Measurements from ENCODE around the gene GSG1L.

The GSG1L gene

DNA sequence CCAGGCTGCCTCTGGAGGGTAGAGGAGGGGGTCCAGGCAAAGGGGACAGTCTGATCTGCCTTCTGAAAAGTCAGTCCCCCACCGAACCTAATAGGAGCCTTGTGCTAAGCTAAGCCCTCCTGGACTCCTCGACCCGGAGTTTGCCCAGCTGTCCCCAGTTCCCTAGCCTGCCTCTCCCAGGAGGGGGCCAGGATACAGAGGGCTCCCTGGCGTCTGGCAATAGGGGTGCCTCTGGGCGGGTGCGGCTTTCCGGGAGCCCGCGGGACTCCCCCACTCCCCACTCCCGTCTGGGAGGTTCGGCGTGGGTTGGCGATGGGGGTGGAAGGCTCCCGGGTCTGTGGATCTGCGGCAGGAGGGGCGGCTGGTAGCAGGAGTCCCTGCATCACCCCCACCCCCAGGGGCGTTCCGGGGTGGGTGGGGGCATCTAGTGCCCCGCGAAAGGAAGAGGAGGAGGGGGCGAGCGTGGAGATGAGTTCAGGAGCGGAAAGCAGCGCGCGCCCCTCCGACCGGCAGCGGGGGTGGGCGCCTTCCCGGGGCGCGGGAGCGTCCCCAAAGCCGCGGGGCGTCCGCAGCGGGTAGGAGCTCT lies 1.2 kb downstream of the GSG1L start:
- no peak for DNase-seq

DNA sequence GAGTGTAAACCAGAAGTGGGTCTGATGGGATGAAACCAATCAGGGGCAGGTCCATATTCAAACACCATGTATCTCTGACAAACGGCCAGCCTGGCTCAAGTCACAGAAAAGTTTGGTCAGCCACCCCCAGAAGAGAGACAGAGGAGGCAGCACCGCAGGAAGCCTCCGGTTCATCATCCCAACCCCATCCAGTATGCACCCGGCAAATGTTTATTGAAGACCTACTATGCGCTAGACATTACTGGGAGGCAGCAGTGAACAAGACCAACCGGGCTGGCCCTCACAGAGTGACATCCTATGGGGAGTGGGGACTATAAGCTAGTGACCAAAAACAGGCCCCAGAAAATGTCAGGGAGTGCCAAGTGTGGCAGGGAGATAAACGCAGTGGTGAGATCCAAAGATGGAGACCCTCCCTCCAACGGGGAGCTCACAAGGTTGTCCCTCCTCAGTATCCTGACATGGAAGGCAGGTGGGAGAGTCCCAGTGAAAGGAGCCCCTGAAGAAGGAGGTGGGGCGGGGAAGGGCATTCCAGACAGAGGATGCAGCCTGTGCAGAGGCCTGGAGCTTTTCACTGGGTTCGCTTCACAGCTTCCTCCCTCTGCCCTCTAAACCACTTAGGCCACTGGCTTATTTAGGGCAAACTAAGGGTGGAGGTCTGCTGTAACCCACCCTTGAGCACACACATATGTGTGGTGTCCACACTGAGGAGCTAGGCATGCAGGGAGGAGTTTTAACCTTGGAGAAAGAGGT lies 2.0 kb downstream of the GSG1L start:
- no peak for DNase-seq

DNA sequence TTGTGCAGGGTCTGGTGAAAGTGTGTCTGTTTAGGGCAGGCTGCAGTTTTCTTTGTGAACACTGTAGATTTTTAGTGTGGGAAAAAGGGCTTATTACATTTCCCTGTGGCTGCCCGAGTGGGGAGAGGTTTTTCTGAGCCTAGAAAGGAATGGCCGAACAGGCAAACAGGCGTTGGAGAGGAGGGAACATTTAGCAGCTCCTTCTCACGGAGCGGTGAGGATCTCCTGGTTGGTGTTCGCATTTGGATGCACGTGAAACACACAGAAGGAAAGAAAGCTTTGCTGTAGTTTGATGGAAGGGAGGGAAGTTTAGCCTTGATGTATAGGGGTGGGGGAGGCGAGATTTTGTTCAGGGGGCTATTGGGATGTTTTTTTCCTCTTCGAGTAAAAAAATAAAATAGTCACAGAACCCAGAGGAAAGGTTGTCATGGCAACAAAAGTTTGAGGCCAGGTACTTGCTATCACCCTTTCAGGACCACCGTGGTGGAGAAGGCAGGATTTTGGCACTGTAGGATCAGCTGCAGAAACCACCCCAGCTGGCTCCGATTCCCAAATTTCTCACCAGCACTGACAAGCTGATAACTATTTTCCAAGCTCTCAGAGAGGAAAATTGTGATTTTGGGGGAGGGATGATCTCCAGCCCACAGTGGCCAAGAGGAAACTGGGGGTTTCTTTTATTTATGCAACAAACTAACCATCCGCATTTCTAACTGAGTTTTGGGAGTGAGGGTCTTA lies 3.5 kb downstream of the GSG1L start:
- DNase-seq = no peak

DNA sequence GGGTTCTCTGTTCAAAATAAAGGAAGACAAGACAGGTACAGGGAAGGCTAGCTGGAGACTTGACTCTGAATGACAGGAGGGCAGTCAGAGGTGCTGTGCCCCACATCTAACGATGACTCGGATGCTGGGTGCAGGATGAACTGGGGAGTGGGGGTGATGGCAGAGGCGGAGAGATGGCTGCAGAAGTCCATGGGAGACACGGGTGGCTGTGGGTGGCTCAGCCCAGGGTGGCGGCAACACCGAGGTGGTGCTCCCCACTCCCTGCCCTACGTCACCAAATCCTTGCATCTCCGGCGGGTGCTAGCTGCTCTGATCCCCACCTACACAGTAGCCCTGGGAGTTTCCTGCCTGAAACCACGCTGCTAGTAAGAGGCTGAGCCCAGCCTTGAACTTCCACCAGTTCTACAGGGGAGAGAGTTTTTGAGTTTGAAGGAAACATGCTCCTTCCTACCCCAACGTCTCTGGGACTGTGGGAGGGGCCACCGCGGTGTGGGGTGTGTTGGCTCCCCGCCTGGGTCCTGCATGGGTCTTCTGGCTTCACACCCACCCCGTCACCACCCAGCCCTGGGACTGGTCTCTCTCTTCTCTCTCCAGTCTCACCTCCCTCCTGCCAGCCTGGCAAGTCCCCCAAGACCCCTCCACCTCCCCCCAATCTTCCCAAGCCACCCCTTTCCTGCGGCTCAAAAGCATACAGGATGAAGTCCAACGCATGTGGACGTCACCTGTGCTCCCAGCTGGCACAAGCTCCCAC lies 4.5 kb downstream of the GSG1L start:
- DNase-seq = no peak

DNA sequence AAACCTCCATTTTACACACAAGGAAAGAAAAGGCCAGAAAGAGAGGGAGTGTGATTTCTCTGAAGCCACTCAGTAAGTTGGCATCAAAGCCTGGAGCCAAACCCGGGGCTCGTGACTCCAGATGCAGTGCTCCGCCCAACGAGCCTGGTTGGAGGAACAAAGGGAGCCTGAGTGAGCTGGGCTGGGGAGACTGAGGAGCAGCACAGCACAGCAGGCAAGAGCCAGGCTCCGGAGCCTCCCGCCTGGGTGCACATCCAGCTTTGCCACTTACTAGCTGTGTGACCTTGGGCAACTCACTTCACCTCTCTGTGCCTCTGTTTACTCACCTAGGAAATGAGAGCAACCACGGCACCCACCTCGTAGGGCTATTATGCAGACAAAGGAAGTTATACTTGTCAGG lies 5.6 kb downstream of the GSG1L start:
- DNase-seq = no peak

DNA sequence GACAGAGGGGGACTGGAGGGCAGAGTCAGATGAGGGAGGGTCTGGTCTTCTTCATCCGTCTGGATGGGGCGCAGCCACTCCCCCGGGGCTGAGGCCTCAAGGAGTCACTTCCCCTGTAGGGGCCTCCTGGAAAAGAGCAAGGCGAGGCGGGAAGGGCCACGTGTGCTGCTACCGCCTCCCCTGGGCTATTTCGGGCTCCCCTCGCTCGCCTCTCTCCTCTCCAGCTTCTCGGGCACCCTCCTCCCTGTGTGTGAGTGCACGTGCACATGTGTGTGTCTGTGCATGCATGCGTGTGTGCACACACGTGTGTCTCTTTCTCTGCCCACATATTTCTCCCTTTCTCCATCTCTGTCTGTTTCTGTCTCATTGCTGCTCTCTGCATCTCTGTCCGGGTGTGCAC lies 10.1 kb downstream of the GSG1L start:
- DNase-seq = no peak

DNA sequence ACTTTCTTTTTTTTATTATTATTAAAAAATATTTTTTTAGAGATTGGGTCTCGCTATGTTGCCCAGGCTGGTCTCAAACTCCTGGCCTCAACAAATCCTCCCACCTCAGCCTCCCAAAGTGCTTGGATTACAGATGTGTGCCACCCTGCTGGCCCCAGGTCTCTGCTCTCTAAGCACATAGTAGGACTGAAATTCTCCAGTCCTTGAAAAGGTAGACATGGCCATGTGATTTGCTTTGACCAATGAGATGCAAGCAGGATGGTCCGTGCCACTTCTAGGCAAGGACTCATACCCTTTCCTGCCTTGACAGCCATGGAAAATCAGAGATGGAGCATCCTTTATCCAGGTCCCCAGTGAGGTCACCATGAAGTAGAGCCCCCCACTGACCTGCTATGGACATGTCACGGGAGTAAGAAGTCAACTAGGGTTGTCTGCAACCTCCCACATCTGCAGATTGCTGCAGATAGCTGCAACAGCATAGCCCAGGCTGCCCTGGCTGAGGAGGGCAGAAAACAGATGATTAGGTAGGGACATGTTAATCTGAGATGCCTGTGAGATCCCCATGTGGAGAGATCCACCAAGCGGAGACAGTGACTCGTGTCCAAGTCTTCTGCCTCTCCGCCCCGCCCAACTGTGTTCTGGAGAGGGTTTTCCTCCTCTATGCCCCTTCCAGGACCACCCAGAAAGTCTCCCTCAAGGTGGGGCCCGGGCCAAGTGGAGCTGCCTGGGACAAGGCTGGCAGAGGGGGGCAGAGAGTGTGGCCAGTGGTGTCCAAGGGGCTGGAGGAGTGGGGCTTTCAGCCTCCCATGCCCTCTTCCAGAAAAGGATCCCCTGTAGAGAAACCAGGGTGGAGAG lies 11.0 kb downstream of the GSG1L start:
- no peak for DNase-seq

DNA sequence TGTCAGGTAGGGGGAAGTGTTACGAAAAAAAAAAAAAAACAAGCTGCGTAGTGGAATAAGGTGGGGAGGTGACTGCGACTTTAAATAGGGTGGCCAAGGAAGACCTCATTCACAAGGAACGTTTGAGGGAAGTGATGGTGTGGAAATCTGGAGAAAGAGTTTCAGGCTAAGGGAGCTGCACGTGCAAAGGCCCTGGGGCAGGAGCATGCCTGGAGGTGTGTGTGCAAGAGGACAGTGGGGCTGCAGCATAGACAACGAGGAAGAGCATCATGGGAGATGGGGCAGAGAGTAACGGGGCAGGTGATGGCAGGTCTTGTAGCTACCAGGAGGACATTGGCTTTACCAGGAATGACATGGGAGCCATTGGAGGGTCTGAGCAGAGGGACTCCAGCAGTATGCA lies 12.0 kb downstream of the GSG1L start:
- DNase-seq = no peak

DNA sequence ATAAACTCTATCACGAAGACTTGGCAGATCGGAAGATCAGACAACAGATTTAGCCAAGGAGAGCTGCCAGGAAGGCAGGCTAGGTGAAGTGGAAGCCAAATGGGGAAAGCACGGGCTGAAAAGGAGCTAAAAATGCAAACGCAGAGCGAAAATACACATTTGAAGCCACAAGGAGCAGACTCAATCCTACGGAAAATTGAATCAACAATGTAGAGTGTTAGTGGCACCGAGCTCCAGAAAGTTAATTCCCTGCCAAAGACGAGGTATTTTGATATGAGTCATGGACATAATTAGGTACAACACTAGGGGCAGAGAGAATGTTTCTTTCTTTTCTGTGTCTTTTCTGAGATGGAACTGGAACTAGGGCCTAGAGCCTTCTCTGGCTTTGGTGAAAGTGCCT lies 20.7 kb downstream of the GSG1L start:
- DNase-seq = no peak

DNA sequence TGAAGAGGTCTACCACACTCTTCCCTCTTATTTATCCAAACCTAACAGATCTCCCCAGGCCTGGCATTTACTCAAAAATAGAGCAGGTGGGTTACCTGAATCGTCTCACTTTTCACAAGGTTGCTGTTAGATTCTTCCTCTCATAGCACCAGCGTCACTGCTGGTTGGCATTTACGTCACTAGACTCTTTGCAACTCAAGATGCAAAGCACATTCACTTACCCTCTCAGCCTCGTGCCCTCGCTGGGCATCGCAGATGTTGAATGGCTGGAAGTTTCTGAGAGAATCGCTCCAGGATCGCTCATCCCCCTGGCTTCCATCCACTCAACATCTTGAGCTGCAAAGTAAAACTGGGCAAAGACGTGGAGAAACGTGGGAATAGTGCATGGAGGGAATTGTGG lies 21.9 kb downstream of the GSG1L start:
- no peak for DNase-seq

DNA sequence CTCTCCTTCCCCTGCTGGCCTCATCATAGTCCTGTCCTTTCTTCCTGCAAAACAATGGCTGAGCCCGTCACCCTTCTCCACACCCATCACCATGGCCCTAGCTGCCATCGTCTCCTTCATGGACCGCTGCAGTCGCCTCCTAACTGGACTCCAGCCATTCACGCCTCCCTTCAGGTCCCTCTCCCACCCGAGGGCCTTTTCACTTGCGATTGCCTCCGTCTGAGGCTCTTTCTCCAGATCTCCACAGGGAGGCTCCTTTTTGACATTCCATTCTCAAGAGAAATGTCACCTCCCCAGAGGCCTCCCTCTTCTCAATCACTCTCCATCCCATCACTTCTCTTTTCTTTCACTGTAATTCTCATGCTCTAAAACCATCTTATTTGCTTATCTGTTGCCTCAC lies 23.5 kb downstream of the GSG1L start:
- DNase-seq = no peak

DNA sequence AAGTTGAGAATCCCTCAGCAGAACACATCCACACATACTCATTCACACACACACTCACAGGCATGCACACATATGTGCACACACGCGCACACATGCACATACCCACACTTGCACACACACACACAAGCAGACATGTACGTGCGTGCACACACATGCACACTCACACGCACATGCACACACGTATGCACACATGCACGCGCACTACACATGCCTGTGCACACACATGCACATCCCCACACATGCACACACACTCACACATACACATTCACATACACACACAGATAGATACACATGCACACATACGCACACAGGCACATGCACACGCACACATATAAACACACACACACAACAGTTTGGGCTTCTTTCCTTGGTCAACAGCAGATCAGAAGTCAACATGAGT lies 24.0 kb downstream of the GSG1L start:
- DNase-seq = no peak

DNA sequence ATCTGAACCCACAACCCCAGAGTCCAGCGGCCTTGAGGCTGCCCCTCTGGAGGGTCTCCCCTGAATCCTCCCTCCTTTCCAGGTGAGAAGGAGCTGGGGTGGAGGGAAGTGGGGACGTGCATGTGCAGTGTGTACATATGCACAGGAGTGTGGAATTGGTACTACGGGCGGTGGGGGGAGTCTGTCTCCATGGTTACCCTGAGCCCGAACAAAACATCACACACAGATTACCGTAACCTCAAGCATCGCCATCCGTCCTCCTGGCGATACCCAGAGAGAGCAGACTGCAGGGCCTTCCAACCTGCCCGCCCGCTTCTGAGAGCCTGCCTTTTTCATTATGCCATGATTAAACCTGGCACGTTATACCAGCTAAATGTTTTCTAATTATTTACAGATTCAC lies 25.1 kb downstream of the GSG1L start:
- no peak for DNase-seq

DNA sequence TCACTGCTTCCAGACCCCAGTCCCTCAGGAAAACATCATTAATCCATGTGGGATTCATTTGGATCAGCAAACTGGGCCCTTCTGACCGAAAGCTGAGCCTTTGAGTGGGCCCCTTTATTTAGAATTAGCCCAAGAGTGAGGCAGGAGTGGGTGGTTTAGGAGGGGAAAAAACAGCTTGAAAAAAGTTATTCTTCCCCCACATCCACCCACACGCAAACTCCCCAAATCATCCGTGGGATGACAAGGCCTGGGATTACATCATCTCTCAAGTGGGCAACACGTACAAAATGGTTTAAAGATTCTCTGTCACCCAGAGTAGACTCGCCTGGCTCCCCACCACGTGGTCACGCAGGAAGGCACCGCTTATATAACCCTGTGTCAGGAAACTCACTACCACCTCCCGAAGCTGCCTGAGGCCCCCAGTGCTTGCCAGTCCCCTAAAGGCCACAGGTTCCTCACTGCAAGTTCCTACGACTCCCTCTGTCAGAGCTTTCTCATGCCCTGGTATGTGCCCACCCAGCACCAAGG lies 27.6 kb downstream of the GSG1L start:
- DNase-seq = no peak

DNA sequence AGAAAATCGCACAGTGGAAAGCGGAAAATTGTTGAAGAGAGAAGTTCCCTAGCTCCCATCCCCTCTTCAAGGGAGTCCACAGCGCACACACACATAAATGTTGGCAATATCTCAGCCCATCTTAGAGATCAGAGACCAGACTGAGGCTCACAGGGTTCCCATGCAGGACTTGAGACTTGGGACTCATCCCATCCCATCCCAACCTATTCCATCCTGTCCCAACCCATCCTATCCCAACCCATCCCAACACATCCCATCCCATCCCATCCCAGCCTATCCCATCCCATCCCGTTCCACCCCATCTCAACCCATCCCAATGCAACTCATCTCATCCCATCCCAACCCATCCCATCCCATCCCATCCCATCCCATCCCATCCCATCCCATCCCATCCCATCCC lies 29.6 kb downstream of the GSG1L start:
- no peak for DNase-seq

DNA sequence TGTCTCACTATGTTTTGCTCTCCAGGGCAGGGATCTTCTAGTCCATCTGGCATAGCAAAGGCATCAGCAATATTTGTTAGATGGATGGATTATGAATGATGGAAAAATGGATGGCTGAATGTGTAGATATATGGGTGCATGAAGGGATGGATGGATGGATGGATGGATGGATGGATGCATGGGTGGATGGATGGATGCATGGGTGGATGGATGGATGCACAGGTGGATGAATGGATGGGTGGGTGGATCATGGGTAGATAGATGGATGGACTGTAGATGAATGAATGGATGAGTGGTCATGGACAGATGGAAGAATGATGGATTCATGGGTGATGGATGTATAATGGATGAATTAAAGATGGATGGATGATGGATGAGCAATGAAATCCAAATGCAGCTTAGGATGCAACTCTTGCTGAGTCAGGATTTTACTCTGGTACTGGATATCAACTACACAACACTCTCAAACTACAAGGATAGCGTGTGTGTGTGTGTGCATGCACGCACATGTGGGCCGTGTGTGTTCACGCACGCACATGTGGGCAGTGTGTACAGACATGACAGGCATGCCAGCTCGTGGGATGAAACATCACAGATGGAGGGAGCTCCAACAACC lies 34.0 kb downstream of the GSG1L start:
- no peak for DNase-seq

DNA sequence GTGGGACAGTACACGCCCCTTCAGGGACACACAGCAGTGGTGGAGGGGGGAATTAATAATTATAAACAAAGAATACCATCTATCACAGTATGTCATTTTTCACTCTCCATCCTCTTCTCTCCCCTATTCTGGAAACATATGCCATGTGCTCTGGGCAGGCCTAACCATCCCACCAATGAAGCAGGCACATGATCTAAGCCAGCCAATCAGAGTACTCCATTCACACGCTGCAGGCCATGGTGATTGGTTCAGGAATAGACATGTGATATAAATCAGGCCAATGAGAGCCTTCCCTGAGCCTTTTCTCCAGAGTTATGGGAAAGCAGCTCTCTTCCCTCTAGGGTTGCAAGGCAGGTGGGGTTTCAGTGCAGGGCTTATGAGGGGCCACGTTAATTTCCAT lies 36.5 kb downstream of the GSG1L start:
- DNase-seq = no peak

DNA sequence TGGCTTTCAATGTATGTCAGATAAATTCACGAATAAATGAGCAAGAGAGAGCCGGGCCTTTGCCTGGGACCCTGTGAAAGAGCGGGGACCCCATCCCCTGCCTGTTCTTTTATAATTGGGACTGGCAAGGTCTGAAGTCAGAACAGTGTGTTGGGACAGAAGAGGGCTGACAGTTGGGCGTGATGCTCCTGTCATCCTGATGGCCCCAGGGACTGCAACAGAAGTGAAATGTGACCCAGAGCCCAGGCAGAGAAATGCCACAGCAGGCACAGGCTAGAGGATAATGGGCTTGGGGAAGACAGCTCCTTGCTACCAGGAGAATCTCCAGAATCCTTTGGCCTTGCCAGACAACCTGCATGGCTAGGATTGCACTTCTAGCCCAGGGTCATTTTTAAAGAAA lies 37.9 kb downstream of the GSG1L start:
- no peak for DNase-seq

DNA sequence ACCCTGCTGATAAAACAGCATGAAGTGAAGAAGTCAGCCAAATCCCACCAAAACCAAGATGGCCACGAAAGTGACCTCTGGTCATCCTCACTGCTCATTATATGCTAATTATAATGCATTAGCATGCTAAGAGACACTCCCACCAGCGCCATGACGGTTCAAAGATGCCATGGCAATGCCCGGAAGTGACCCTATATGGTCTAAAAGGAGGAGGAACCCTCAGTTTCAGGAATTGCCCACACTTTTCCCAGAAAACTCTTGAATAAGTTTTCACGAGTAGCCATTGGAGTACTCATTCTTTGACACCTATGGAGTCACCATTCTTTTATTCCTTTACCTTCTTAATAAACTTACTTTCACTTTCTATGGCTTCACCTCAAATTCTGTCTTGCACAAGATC lies 44.3 kb downstream of the GSG1L start:
- DNase-seq = no peak

DNA sequence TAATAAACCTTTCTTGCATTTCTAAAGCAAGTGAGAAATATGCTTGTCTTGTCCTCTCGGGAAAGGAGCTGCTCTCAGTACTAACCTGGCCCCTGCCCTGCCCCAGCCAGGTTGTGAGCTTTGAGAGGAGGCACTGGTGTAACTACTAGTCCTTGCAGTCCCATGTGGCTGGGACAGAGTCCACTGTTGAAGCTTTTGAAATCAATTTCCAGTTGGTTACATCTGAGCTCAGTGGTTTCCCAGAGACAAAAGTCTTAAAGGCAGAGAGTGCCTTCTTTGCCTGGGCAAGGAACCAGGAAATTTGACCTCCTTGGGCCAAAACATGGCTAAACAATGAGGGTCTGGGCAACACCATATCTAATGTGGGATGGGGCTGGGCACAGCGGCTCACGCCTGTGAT lies 48.7 kb downstream of the GSG1L start:
- no peak for DNase-seq

DNA sequence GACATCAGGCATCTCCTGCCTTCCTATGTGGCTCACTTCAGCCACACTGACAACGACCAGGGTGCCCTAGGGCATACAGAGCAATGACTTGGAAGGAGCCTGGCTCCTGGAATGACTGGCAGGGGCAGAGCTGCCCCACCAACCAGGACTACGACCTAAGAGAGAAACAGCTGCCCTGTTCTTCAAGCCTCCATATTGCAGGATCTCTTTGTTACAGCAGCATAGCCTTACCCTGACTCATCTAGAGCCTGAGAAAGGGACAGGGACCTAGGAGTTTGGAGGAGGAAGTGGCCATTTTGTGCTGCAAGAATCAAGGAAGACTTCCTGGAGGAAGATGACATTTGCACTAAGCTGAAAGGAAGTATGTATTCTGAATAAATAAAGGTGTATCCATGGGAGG lies 49.6 kb downstream of the GSG1L start:
- no peak for DNase-seq

DNA sequence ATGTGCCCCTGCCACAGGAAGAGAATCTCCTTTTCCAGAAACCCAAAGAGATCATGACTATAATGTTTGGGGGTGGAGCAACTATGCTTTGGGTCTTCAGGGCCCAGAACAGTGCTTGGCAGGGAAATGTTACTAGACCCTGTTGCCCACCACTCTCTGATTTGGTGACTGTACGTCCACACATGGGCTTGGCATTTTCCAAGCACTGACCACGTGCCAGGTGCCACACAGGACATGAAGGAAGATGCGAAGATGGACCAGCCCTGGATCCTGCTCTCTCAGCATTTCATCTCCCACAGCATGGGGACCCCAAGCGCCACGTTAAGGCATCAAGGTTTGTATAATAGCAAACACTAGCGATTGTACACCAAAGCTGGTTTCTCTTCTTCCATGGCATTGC lies 50.1 kb downstream of the GSG1L start:
- DNase-seq = no peak

All from C1 segment of cervical spinal cord (tissue), 14 donors.